Measurements from ENCODE around the gene SNAI3.

GRCh38 chr16:88643644-88643932, 42.7 kb downstream of the SNAI3 start:
- TF ChIP-seq RARB (CRISPR knock-in tag; IDR thresholded peaks at IDR 0.05) (no peak), ZC3H10 (CRISPR knock-in tag; IDR thresholded peaks at IDR 0.05) (no peak), CSRNP3 (CRISPR knock-in tag; IDR thresholded peaks at IDR 0.05) (no peak), PATZ1 (CRISPR knock-in tag; IDR thresholded peaks at IDR 0.05; ENCODE audit: borderline replicate concordance) (no peak), BACH2 (CRISPR knock-in tag; IDR thresholded peaks at IDR 0.05; ENCODE audit: borderline replicate concordance) (no peak), CREB5 (CRISPR knock-in tag; IDR thresholded peaks at IDR 0.05; ENCODE audit: low read depth) (no peak), CSDC2 (CRISPR knock-in tag; IDR thresholded peaks at IDR 0.05) (no peak), ESRRG (CRISPR knock-in tag; IDR thresholded peaks at IDR 0.05) (no peak), TOX (CRISPR knock-in tag; IDR thresholded peaks at IDR 0.05; ENCODE audit: borderline replicate concordance) (no peak), ZNF8 (CRISPR knock-in tag; IDR thresholded peaks at IDR 0.05) (no peak), ZFP3 (CRISPR knock-in tag; IDR thresholded peaks at IDR 0.05) (no peak), ZNF70 (CRISPR knock-in tag; IDR thresholded peaks at IDR 0.05) (no peak), GLIS3 (CRISPR knock-in tag; IDR thresholded peaks at IDR 0.05) (no peak)
